ENCODE measurements around the gene NEK3. TPM values are rescaled to one million over a fixed set of nuclear protein-coding genes. Genes with fewer than 3 reads are reported as not detected.
"Not testable (repeated sequence)": the region's sequence is repeated elsewhere in the genome, so short reads cannot be mapped to it uniquely, and the experiment has no call there.

Gene NEK3
- total RNA-seq, 1 donor from 2014 or later, result 27.2 TPM

GRCh38 chr13:52177276-52177675 lies 17.9 kb upstream of the NEK3 start:
- no peak overlapping the region for H3K27ac Mint-ChIP-seq
- no peak overlapping the region for H3K4me3 Mint-ChIP-seq
- DNase-seq (ENCODE audit: low spot score in 2 of 2, unreplicated experiment in 2 of 2), result no peak
- no peak for TF ChIP-seq CTCF (IDR thresholded peaks at IDR 0.05; ENCODE audit: unreplicated experiment)
- no peaks in the 10 kb centered on the region for H3K4me1 Mint-ChIP-seq
- no peaks in the 10 kb centered on the region for H3K27me3 Mint-ChIP-seq (ENCODE audit: low read depth)
- H3K36me3 Mint-ChIP-seq, result peaks cover 18% of the 10 kb centered on the region
- no peaks in the 10 kb centered on the region for H3K9me3 Mint-ChIP-seq

- DNase-seq (ENCODE audit: low spot score in 2 of 2, unreplicated experiment in 2 of 2); H3K4me3 Mint-ChIP-seq; H3K9me3 Mint-ChIP-seq; H3K27ac Mint-ChIP-seq; H3K4me1 Mint-ChIP-seq; H3K27me3 Mint-ChIP-seq (ENCODE audit: low read depth): not testable (repeated sequence)
- H3K36me3 Mint-ChIP-seq, result peaks cover 17% of the 10 kb centered on the region
Measured at GRCh38 chr13:52173970-52174369, 14.6 kb upstream of the NEK3 start.

GRCh38 chr13:52173373-52173772 lies 14.0 kb upstream of the NEK3 start:
- Mint-ChIP-seq H3K27me3 (ENCODE audit: low read depth) (no peaks in the 10 kb centered on the region), H3K36me3 (peaks cover 17% of the 10 kb centered on the region), H3K4me1 (no peaks in the 10 kb centered on the region), H3K4me3 (no peak overlapping the region), H3K27ac (no peak overlapping the region), H3K9me3 (no peaks in the 10 kb centered on the region)
- no peak for TF ChIP-seq CTCF (IDR thresholded peaks at IDR 0.05; ENCODE audit: unreplicated experiment)
- DNase-seq (ENCODE audit: low spot score in 2 of 2, unreplicated experiment in 2 of 2), result no peak

GRCh38 chr13:52171686-52172085 lies 12.3 kb upstream of the NEK3 start:
- H3K9me3 Mint-ChIP-seq; H3K4me1 Mint-ChIP-seq; DNase-seq (ENCODE audit: low spot score in 2 of 2, unreplicated experiment in 2 of 2); H3K27me3 Mint-ChIP-seq (ENCODE audit: low read depth); H3K27ac Mint-ChIP-seq; H3K4me3 Mint-ChIP-seq: not testable (repeated sequence)
- peaks cover 20% of the 10 kb centered on the region for H3K36me3 Mint-ChIP-seq

GRCh38 chr13:52170828-52171391 lies 11.5 kb upstream of the NEK3 start:
- H3K9me3 Mint-ChIP-seq; H3K27ac Mint-ChIP-seq; H3K4me1 Mint-ChIP-seq; H3K4me3 Mint-ChIP-seq; H3K27me3 Mint-ChIP-seq (ENCODE audit: low read depth); DNase-seq (ENCODE audit: low spot score in 2 of 2, unreplicated experiment in 2 of 2): not testable (repeated sequence)
- H3K36me3 Mint-ChIP-seq, result peaks cover 24% of the 10 kb centered on the region

- Mint-ChIP-seq H3K27ac (no peak overlapping the region), H3K36me3 (peaks cover 19% of the 10 kb centered on the region), H3K4me3 (no peak overlapping the region), H3K4me1 (no peaks in the 10 kb centered on the region), H3K9me3 (no peaks in the 10 kb centered on the region), H3K27me3 (ENCODE audit: low read depth) (no peaks in the 10 kb centered on the region)
- DNase-seq (ENCODE audit: low spot score in 2 of 2, unreplicated experiment in 2 of 2), result no peak
- TF ChIP-seq CTCF (IDR thresholded peaks at IDR 0.05; ENCODE audit: unreplicated experiment), result no peak
Measured at GRCh38 chr13:52169839-52170238, 10.4 kb upstream of the NEK3 start.

GRCh38 chr13:52165411-52165810 lies 6.0 kb upstream of the NEK3 start:
- Mint-ChIP-seq H3K4me3 (no peak overlapping the region), H3K27me3 (ENCODE audit: low read depth) (no peaks in the 10 kb centered on the region), H3K27ac (no peak overlapping the region), H3K9me3 (no peaks in the 10 kb centered on the region), H3K4me1 (no peaks in the 10 kb centered on the region), H3K36me3 (peaks cover 10% of the 10 kb centered on the region)
- no peak for TF ChIP-seq CTCF (IDR thresholded peaks at IDR 0.05; ENCODE audit: unreplicated experiment)
- no peak for DNase-seq (ENCODE audit: low spot score in 2 of 2, unreplicated experiment in 2 of 2)

Measured in mesothelial cell of epicardium (in vitro differentiated cells).